Fibroblast of lung (primary cell): ENCODE measurements around the gene ETV2. TPM values are rescaled to one million over a fixed set of nuclear protein-coding genes. Genes with fewer than 3 reads are reported as not detected.

ENCODE experiments used
- DNase-seq, 2 donors: peaks; one replicate each; pipeline versions ENCODE4 v3.0.0 to v3.0.0-alpha.2; 2010; ENCODE audit warnings: low read depth in 2 of 2
- H2AFZ ChIP-seq: 2 replicates; pipeline ENCODE4 v1.5.1; 2012; ENCODE audit warnings: low read length, control low read depth, inconsistent platforms
- H3K27ac ChIP-seq: 2 replicates; pipeline ENCODE4 v1.5.1; 2011; ENCODE audit warnings: low read length, control low read depth; ENCODE audit not compliant: insufficient read depth
- H3K27me3 ChIP-seq: 2 replicates; pipeline ENCODE4 v1.5.1; 2011; ENCODE audit warnings: mild to moderate bottlenecking, low read length; ENCODE audit not compliant: control insufficient read depth, insufficient read depth
- H3K36me3 ChIP-seq: 2 replicates; pipeline ENCODE4 v1.5.1; 2011; ENCODE audit warnings: low read length; ENCODE audit not compliant: control insufficient read depth, insufficient read depth
- H3K4me1 ChIP-seq: 2 replicates; pipeline ENCODE4 v1.5.1; 2011; ENCODE audit warnings: low read length; ENCODE audit not compliant: control insufficient read depth, insufficient read depth; ENCODE audit errors: extremely low read depth
- H3K4me2 ChIP-seq: 2 replicates; pipeline ENCODE4 v1.5.1; 2011; ENCODE audit warnings: low read length, control low read depth; ENCODE audit not compliant: insufficient read depth; ENCODE audit errors: extremely low read depth
- H3K4me3 ChIP-seq, 4 experiments: fragments of 200-600 bp in 1 of 4; sonication (generic) in 1 of 4; replicated peaks in 1 of 4; 2 replicates each; pipeline ENCODE4 v1.5.1; 2011 to 2016; ENCODE audit warnings: low read length in 4 of 4, low read depth in 3 of 4, mild to moderate bottlenecking in 3 of 4, control low read depth in 2 of 4, inconsistent platforms in 1 of 4, mixed read lengths in 1 of 4; ENCODE audit not compliant: insufficient read depth in 1 of 4; ENCODE audit errors: control extremely low read depth in 1 of 4
- H3K79me2 ChIP-seq: 2 replicates; pipeline ENCODE4 v1.5.1; 2012; ENCODE audit warnings: mild to moderate bottlenecking, low read length, inconsistent platforms; ENCODE audit not compliant: control insufficient read depth, insufficient read depth
- H3K9ac ChIP-seq: 2 replicates; pipeline ENCODE4 v1.5.1; 2011; ENCODE audit warnings: mild to moderate bottlenecking, low read length, control low read depth; ENCODE audit not compliant: insufficient read depth
- H3K9me3 ChIP-seq: 2 replicates; pipeline ENCODE4 v1.5.1; 2012; ENCODE audit warnings: low read depth, low read length; ENCODE audit not compliant: control insufficient read depth, insufficient read depth
- H4K20me1 ChIP-seq: 2 replicates; pipeline ENCODE4 v1.5.1; 2011; ENCODE audit warnings: low read length; ENCODE audit not compliant: control insufficient read depth, insufficient read depth; ENCODE audit errors: extremely low read depth
- CTCF ChIP-seq, 2 donors: IDR thresholded peaks in 1 of 2; conservative IDR thresholded peaks in 1 of 2; 1 replicate in 1 of 2; 2 replicates in 1 of 2; pipeline ENCODE4 v1.5.1; 2011 to 2012; ENCODE audit warnings: low read length in 2 of 2, control low read depth in 1 of 2, inconsistent platforms in 1 of 2, low read depth in 1 of 2, mild to moderate bottlenecking in 1 of 2
- EZH2 ChIP-seq: IDR thresholded peaks from 2 replicates; pipeline ENCODE4 v1.5.1; 2012; ENCODE audit warnings: low read length, control low read depth, mild to moderate bottlenecking; ENCODE audit errors: missing control alignments
- polyA plus RNA-seq, 2 donors: library from polyadenylated mRNA; depleted of rRNA in 1 of 2; stranded (reverse) in 1 of 2; unstranded in 1 of 2; fragments of >200 nt; gene quantifications; 2 replicates each; pipeline ENCODE4 v1.2.1, GENCODE V29; 2011 to 2012; ENCODE audit warnings: missing spikeins in 1 of 2
- total RNA-seq: library from RNA; depleted of rRNA; stranded (reverse); fragments of >200 nt; gene quantifications from 2 replicates; pipeline ENCODE4 v1.2.1, GENCODE V29; 2014

ETV2 gene
- total and polyA plus RNA-seq, 2 donors (not counting 1 experiment from before 2014, with no cell fraction given): 0.12 to 0.50 TPM

- H3K36me3 ChIP-seq: peaks cover 9% of the 10 kb centered on the region
- no peak overlapping the region for H3K27ac ChIP-seq
- DNase-seq: no peak
- peaks cover 4% of the 10 kb centered on the region for H3K79me2 ChIP-seq
- H3K9me3 ChIP-seq: no peaks in the 10 kb centered on the region
- no peaks in the 10 kb centered on the region for H4K20me1 ChIP-seq
- no peaks in the 10 kb centered on the region for H3K4me1 ChIP-seq
- no peak overlapping the region for H3K9ac ChIP-seq
- no peaks in the 10 kb centered on the region for H3K27me3 ChIP-seq
- no peak overlapping the region for H2AFZ ChIP-seq
- TF ChIP-seq EZH2 (no peak), CTCF (conservative IDR thresholded peaks at IDR 0.05 in 1 of 2, IDR thresholded peaks at IDR 0.05 in 1 of 2; ENCODE audit: low read depth in 1 of 2, low read length in 2 of 2) (no peak)
- no peak overlapping the region for H3K4me3 ChIP-seq
- no peak overlapping the region for H3K4me2 ChIP-seq
Observed at GRCh38 chr19:35655600-35655999, 14.1 kb downstream of the ETV2 start.

GRCh38 chr19:35656700-35657099 lies 15.2 kb downstream of the ETV2 start:
- DNase-seq: no peak
- TF ChIP-seq CTCF (conservative IDR thresholded peaks at IDR 0.05 in 1 of 2, IDR thresholded peaks at IDR 0.05 in 1 of 2; ENCODE audit: low read depth in 1 of 2, low read length in 2 of 2): no peak
- no peaks in the 10 kb centered on the region for H3K9me3 ChIP-seq

GRCh38 chr19:35657904-35658700 lies 16.6 kb downstream of the ETV2 start:
- Histone ChIP-seq H3K9me3 (no peaks in the 10 kb centered on the region), H4K20me1 (no peaks in the 10 kb centered on the region), H3K27me3 (no peaks in the 10 kb centered on the region), H3K79me2 (no peaks in the 10 kb centered on the region), H3K36me3 (peaks cover 9% of the 10 kb centered on the region), H3K27ac (no peak overlapping the region), H3K9ac (no peak overlapping the region), H3K4me3 (no peak overlapping the region), H2AFZ (no peak overlapping the region), H3K4me2 (no peak overlapping the region), H3K4me1 (no peaks in the 10 kb centered on the region)
- TF ChIP-seq EZH2 (no peak), CTCF (conservative IDR thresholded peaks at IDR 0.05 in 1 of 2, IDR thresholded peaks at IDR 0.05 in 1 of 2; ENCODE audit: low read depth in 1 of 2, low read length in 2 of 2) (peak; percentile 10 to 13)
- peak in 1 of 2 donors; percentile 11 for DNase-seq

More at GRCh38 chr19:35656700-35657099, 15.2 kb downstream of the ETV2 start:
- H3K4me1 ChIP-seq: no peaks in the 10 kb centered on the region
- H3K36me3 ChIP-seq: peaks cover 9% of the 10 kb centered on the region
- H3K79me2 ChIP-seq: no peaks in the 10 kb centered on the region
- H3K9ac ChIP-seq: no peak overlapping the region
- H3K4me2 ChIP-seq: no peak overlapping the region
- no peaks in the 10 kb centered on the region for H4K20me1 ChIP-seq
- H2AFZ ChIP-seq: no peak overlapping the region
- no peaks in the 10 kb centered on the region for H3K27me3 ChIP-seq
- no peak overlapping the region for H3K27ac ChIP-seq
- no peak overlapping the region for H3K4me3 ChIP-seq
